Cardiac muscle cell (in vitro differentiated cells and primary cell): ENCODE data around the gene AFF2. TPM values are rescaled to one million over a fixed set of nuclear protein-coding genes. Genes with fewer than 3 reads are reported as not detected.

ENCODE experiments used
- DNase-seq, 2 donors: peaks; one replicate each; pipeline versions ENCODE4 v3.0.0 to v3.0.0-alpha.2; 2010 to 2017; ENCODE audit warnings: low read depth in 1 of 2, low spot score in 1 of 2
- H3K27ac ChIP-seq: fragments of 200-600 bp; sonication (generic); 2 replicates; pipeline ENCODE4 v1.5.1; 2016
- H3K27me3 ChIP-seq: fragments of 200-600 bp; sonication (generic); 2 replicates; pipeline ENCODE4 v1.6.0; 2016; ENCODE audit warnings: control low read depth
- H3K36me3 ChIP-seq: fragments of 200-600 bp; sonication (generic); 2 replicates; pipeline ENCODE4 v1.5.1; 2016; ENCODE audit warnings: control low read depth
- H3K4me1 ChIP-seq: fragments of 200-600 bp; sonication (generic); 2 replicates; pipeline ENCODE4 v1.8.1; 2017; ENCODE audit warnings: low read depth, mild to moderate bottlenecking, mixed run types
- H3K4me3 ChIP-seq: fragments of 200-600 bp; sonication (generic); 2 replicates; pipeline ENCODE4 v1.5.1; 2016; ENCODE audit warnings: mild to moderate bottlenecking
- H3K9me3 ChIP-seq: fragments of 200-600 bp; sonication (generic); 2 replicates; pipeline ENCODE4 v1.5.1; 2017; ENCODE audit warnings: low read depth, mild to moderate bottlenecking, control low read depth
- CTCF ChIP-seq: IDR thresholded peaks from 2 replicates; pipeline ENCODE4 v1.5.1; 2012; ENCODE audit warnings: low read depth, mild to moderate bottlenecking, low read length
- polyA plus RNA-seq: library from polyadenylated mRNA; unstranded; fragments of >200 nt; fragmentation: Nextera tagmentation; extraction: Ambion mirVana; gene quantifications from 2 replicates; pipeline ENCODE4 v1.2.1, GENCODE V29; 2016
- total RNA-seq: library from RNA; depleted of rRNA; stranded (reverse); fragments of >200 nt; gene quantifications from 2 replicates; pipeline ENCODE4 v1.2.3, GENCODE V29; 2016

AFF2 gene
- total and polyA plus RNA-seq, 2 experiments from 2014 or later: 4.4 to 8.3 TPM

DNA sequence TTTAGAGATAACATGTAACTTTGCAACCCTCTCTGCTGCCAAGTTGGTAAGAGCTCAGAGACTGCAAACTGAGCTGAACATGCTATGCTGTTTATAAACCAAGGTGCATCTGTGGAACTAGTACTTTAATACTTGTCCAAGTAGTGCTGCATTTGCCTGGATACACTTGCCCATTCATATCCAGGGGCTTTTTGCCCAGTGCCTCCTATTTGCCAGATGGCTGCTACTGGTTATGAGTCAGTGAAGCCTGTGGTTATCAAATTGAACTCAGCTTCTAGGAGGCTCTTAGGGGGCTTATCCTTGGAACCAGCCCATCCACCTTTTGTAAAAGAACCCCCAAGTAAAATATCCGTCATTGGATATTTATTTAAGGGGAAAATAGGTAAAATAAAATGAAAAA, 79.6 kb downstream of the AFF2 start:
- Histone ChIP-seq H3K27me3 (no peaks in the 10 kb centered on the region), H3K4me3 (no peak overlapping the region), H3K36me3 (no peaks in the 10 kb centered on the region), H3K4me1 (no peaks in the 10 kb centered on the region), H3K27ac (no peak overlapping the region), H3K9me3 (no peaks in the 10 kb centered on the region)
- DNase-seq: no peak
- TF ChIP-seq CTCF: no peak

DNA sequence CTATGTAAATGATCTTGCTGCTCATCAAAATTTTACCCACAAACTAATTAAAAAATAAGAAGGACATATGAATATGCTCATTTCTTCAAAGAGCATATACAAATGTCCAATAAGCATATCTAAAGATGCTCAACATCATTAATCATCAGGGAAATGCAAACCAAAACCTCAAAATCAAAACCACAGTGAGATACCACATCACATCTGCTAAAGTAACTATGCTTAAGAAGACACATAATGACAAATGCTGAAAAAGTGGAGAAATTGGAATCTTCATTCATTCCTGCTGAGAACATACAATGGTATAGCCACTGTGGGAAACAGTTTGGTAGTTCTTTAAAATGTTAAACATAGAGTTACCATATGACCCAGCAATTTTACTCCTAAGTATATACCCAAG, 81.9 kb downstream of the AFF2 start:
- DNase-seq: no peak
- H3K27ac ChIP-seq: no peak overlapping the region
- TF ChIP-seq CTCF: no peak
- H3K4me1 ChIP-seq: no peaks in the 10 kb centered on the region
- no peaks in the 10 kb centered on the region for H3K9me3 ChIP-seq
- H3K27me3 ChIP-seq: no peaks in the 10 kb centered on the region
- H3K4me3 ChIP-seq: no peak overlapping the region
- no peaks in the 10 kb centered on the region for H3K36me3 ChIP-seq

- Histone ChIP-seq H3K9me3 (no peaks in the 10 kb centered on the region), H3K4me3 (no peak overlapping the region), H3K4me1 (no peaks in the 10 kb centered on the region), H3K27me3 (no peaks in the 10 kb centered on the region), H3K36me3 (no peaks in the 10 kb centered on the region), H3K27ac (no peak overlapping the region)
- no peak for DNase-seq
- no peak for TF ChIP-seq CTCF
Measured at GRCh38 chrX:148588649-148589310, 88.4 kb downstream of the AFF2 start.

DNA sequence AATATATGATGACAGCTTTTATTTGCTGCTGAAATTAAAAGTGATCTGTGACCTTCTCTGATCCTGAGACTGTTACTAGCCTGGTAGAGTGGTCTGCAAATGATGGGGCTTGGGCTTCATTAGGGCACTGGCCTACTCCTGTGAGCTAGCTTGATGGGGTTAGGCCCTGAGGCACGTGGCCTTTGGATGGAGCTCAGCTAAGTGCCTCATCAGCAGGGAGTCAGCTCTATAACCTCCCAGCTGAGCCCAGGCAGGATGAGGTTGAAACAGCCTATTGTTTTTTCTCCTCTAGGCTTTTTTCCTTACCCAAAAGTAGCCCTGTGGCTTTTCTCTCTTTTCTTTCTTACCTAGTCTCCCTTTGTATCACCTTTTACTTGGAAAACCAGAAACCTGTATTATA, 92.2 kb downstream of the AFF2 start:
- no peaks in the 10 kb centered on the region for H3K36me3 ChIP-seq
- H3K27me3 ChIP-seq: no peaks in the 10 kb centered on the region
- no peaks in the 10 kb centered on the region for H3K4me1 ChIP-seq
- H3K27ac ChIP-seq: no peak overlapping the region
- no peak overlapping the region for H3K4me3 ChIP-seq
- no peak for TF ChIP-seq CTCF
- DNase-seq: no peak
- no peaks in the 10 kb centered on the region for H3K9me3 ChIP-seq

DNA sequence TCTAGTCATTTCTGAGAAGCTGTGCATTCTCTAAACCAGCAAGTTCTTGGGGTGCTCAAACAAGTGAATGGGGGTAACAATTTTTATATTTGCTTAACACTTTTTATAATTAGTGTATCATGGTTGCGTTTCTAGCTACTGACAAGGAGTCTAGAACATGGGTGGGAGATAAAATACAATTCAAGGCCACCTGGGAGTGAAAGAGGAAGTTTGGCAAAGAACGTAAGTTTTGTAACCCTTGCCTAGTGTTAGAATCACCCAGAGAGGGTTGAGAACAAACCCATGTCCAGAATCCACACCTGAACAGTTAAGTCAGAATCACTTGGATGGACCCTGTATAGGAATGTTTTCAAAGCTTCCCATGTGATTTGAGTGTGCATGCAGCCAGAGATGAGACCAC, 92.7 kb downstream of the AFF2 start:
- TF ChIP-seq CTCF: no peak
- no peaks in the 10 kb centered on the region for H3K27me3 ChIP-seq
- no peak overlapping the region for H3K27ac ChIP-seq
- no peak overlapping the region for H3K4me3 ChIP-seq
- DNase-seq: no peak
- H3K4me1 ChIP-seq: no peaks in the 10 kb centered on the region
- no peaks in the 10 kb centered on the region for H3K36me3 ChIP-seq
- H3K9me3 ChIP-seq: no peaks in the 10 kb centered on the region
